ENCODE results near the gene CDC5L. TPM values are rescaled to one million over a fixed set of nuclear protein-coding genes. Genes with fewer than 3 reads are reported as not detected.

Gene CDC5L
- total RNA-seq, 1 donor from 2014 or later = 20.2 TPM

- H3K36me3 Mint-ChIP-seq (ENCODE audit: low read depth) = peaks cover 90% of the 10 kb centered on the region
- TF ChIP-seq, protein P1, sequence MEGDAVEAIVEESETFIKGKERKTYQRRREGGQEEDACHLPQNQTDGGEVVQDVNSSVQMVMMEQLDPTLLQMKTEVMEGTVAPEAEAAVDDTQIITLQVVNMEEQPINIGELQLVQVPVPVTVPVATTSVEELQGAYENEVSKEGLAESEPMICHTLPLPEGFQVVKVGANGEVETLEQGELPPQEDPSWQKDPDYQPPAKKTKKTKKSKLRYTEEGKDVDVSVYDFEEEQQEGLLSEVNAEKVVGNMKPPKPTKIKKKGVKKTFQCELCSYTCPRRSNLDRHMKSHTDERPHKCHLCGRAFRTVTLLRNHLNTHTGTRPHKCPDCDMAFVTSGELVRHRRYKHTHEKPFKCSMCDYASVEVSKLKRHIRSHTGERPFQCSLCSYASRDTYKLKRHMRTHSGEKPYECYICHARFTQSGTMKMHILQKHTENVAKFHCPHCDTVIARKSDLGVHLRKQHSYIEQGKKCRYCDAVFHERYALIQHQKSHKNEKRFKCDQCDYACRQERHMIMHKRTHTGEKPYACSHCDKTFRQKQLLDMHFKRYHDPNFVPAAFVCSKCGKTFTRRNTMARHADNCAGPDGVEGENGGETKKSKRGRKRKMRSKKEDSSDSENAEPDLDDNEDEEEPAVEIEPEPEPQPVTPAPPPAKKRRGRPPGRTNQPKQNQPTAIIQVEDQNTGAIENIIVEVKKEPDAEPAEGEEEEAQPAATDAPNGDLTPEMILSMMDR (IDR thresholded peaks at IDR 0.05) = no peak
- H3K4me3 Mint-ChIP-seq = no peak overlapping the region
- intact Hi-C loops (cut with micrococcal nuclease) = no loop called here
- H3K9me3 Mint-ChIP-seq = peaks cover 3% of the 10 kb centered on the region
- H3K27ac Mint-ChIP-seq = no peak overlapping the region
- CTCF ChIA-PET = no interaction called here
- POLR2A ChIA-PET = no interaction called here
- H3K4me1 Mint-ChIP-seq = peaks cover 9% of the 10 kb centered on the region
- ATAC-seq (ENCODE audit: low read depth) (no peak), DNase-seq (no peak)
- H3K27me3 Mint-ChIP-seq = no peaks in the 10 kb centered on the region
Observed at GRCh38 chr6:44410363-44410762, 22.9 kb downstream of the CDC5L start.

- H3K27me3 Mint-ChIP-seq = no peaks in the 10 kb centered on the region
- H3K27ac Mint-ChIP-seq = peak overlapping the region; percentile 2
- H3K4me1 Mint-ChIP-seq = peaks cover 17% of the 10 kb centered on the region
- ChIA-PET CTCF (no interaction called here), POLR2A (no interaction called here)
- peaks cover 3% of the 10 kb centered on the region for H3K9me3 Mint-ChIP-seq
- DNase-seq = no peak
- intact Hi-C loops (cut with micrococcal nuclease) = no loop called here
- no peak for ATAC-seq (ENCODE audit: low read depth)
- no peak overlapping the region for H3K4me3 Mint-ChIP-seq
- peaks cover 91% of the 10 kb centered on the region for H3K36me3 Mint-ChIP-seq (ENCODE audit: low read depth)
- TF ChIP-seq, protein P1 (IDR thresholded peaks at IDR 0.05) = no peak
Observed at GRCh38 chr6:44411141-44411540, 23.6 kb downstream of the CDC5L start.

DNA sequence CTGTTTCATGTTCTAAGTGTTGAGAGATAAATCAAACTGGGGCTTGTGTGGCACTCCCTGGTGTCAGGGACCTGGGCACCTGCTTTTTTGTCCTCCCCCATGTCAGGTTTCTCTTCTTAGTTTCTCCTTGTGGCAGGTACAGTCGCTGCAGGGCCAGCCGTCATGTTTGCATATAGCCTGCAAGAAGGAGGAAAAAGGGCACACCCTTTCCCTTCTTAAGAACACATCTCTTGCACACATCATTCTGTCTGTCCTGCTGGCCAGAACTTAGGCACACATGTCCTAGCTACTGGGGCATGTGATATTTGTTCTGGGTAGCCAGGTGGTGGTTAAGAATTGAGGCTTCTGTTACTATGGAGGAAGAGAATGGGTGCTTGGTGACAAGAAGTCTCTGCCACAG is 27.9 kb downstream of the CDC5L start:
- POLR2A ChIA-PET = no interaction called here
- intact Hi-C loops (cut with micrococcal nuclease) = no loop called here
- Mint-ChIP-seq H3K36me3 (ENCODE audit: low read depth) (peaks cover 81% of the 10 kb centered on the region), H3K4me1 (peaks cover 18% of the 10 kb centered on the region), H3K27me3 (no peaks in the 10 kb centered on the region), H3K27ac (no peak overlapping the region), H3K9me3 (no peaks in the 10 kb centered on the region), H3K4me3 (no peak overlapping the region)
- CTCF ChIA-PET = no interaction called here
- ATAC-seq (ENCODE audit: low read depth) = peak; percentile 18
- no peak for DNase-seq
- TF ChIP-seq, protein P1 (IDR thresholded peaks at IDR 0.05) = no peak

- Mint-ChIP-seq H3K27ac (no peak overlapping the region), H3K27me3 (no peaks in the 10 kb centered on the region), H3K4me3 (no peak overlapping the region), H3K4me1 (peaks cover 18% of the 10 kb centered on the region), H3K36me3 (ENCODE audit: low read depth) (peaks cover 81% of the 10 kb centered on the region), H3K9me3 (no peaks in the 10 kb centered on the region)
- DNase-seq (no peak), ATAC-seq (ENCODE audit: low read depth) (no peak)
- CTCF ChIA-PET = no interaction called here
- TF ChIP-seq, protein P1 (IDR thresholded peaks at IDR 0.05) = no peak
- POLR2A ChIA-PET = no interaction called here
- intact Hi-C loops (cut with micrococcal nuclease) = no loop called here
Observed at GRCh38 chr6:44415873-44416502, 28.5 kb downstream of the CDC5L start.

GRCh38 chr6:44422531-44422930 is 35.0 kb downstream of the CDC5L start:
- no peaks in the 10 kb centered on the region for H3K4me1 Mint-ChIP-seq
- TF ChIP-seq, protein P1 (IDR thresholded peaks at IDR 0.05) = no peak
- DNase-seq = no peak
- H3K27me3 Mint-ChIP-seq = no peaks in the 10 kb centered on the region
- no peaks in the 10 kb centered on the region for H3K9me3 Mint-ChIP-seq
- peaks cover 83% of the 10 kb centered on the region for H3K36me3 Mint-ChIP-seq (ENCODE audit: low read depth)
- intact Hi-C loops (cut with micrococcal nuclease) = no loop called here
- ATAC-seq (ENCODE audit: low read depth) = no peak
- ChIA-PET CTCF (no interaction called here), POLR2A (no interaction called here)
- H3K27ac Mint-ChIP-seq = no peak overlapping the region
- H3K4me3 Mint-ChIP-seq = no peak overlapping the region

Data from activated B cell treated with CpG ODN at 0.5 μM for 24 hours (primary cell).